ENCODE data around the gene ATP8B3. TPM values are rescaled to one million over a fixed set of nuclear protein-coding genes. Genes with fewer than 3 reads are reported as not detected.

The ATP8B3 gene
- total and polyA plus RNA-seq, 2 donors: 1.3 to 3.6 TPM

DNA sequence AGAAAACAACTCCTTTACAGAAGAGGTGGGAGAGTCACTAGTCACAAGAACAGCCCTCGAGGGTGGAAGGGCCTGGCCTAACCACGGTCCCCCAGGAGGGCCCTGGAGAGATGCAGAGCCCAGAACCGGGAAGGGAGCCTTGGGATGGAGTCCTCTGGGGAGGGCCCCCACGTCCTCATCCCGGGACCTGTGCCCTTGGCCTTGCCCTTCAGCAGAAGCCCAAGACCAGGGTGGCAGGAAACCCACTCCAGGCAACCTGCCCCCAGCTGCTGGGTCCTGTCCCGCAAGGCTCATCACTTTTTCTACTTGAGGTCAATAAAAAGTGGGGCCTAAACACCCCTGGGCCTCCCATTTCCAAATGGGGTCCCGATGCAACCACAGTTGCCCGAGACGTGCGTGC lies 2.3 kb upstream of the ATP8B3 start:
- H3K27me3 ChIP-seq (ENCODE audit: control insufficient read depth in 2 of 2, insufficient read depth in 1 of 2, low read length in 1 of 2): peaks cover 0 to 2% of the 10 kb centered on the region in 2 donors
- WGBS: 93% methylated on average over 10 of the region's 10 CpGs
- DNase-seq (ENCODE audit: low read depth in 6 of 9, low spot score in 9 of 9): no peak
- H3K9me3 ChIP-seq (ENCODE audit: control insufficient read depth in 2 of 2, insufficient read depth in 1 of 2, low read length in 1 of 2): peaks cover 0 to 2% of the 10 kb centered on the region in 2 donors
- H3K4me3 ChIP-seq (ENCODE audit: low read length in 2 of 2): no peak overlapping the region
- H3K4me1 ChIP-seq (ENCODE audit: control insufficient read depth in 2 of 2, insufficient read depth in 2 of 2, low read length in 2 of 2): peaks cover 5 to 17% of the 10 kb centered on the region in 2 donors
- no peak overlapping the region for H3K27ac ChIP-seq (ENCODE audit: low read depth in 1 of 2, low read length in 1 of 2)
- peaks cover 42 to 47% of the 10 kb centered on the region in 2 donors for H3K36me3 ChIP-seq (ENCODE audit: control insufficient read depth in 2 of 2, insufficient read depth in 2 of 2, low read length in 1 of 2)

DNA sequence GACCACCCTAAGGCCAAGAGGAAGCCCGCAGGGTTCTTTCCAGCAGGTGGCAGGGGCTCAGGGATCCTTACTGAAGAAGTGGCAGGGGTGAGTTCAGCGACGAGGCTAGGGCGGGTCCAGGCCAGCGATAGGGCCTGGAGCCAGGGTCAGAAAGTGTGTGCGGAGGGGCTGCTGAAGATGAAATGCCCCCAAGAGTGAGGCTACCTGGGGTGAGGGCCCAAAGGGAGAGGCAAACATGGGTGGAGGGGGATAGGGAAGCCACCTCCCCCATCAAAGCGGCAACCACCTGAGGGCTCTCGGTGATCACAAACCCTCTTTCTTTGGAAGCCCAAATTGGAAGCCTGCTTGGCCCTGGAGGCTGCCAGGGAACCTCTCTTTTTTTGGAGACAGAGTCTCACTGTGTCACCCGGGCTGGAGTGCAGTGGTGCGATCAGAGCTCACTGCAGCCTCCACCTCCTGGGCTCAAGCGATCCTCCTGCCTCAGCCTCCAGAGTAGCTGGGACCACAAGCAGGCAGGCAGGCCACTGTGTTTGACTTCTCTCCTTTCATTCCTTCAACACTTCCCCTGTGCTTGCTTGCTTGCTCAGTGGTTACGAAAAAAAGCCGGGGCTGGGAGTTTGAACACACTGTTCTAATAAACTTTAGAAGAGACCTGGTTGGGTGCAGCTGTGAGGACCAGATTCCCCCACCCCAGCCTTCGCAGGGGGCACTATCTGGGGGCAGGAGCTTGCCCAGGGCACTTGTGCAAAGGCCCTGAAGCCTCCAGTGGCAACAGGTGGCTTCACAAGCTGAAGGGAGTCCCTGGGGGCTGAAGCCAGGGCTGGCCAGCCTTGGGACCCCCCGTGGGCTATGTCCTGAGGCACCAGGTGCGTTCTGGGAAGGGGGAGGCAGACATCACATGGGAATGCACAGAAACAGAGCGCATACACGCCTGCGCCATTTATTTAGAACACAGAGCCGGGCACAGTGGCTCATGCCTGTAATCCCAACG lies 1.4 kb upstream of the ATP8B3 start:
- H3K36me3 ChIP-seq (ENCODE audit: control insufficient read depth in 2 of 2, insufficient read depth in 2 of 2, low read length in 1 of 2): peaks cover 34 to 38% of the 10 kb centered on the region in 2 donors
- H3K27me3 ChIP-seq (ENCODE audit: control insufficient read depth in 2 of 2, insufficient read depth in 1 of 2, low read length in 1 of 2): peaks cover 0 to 2% of the 10 kb centered on the region in 2 donors
- peak overlapping the region; percentile 61 to 66 for H3K4me3 ChIP-seq (ENCODE audit: low read length in 2 of 2)

DNA sequence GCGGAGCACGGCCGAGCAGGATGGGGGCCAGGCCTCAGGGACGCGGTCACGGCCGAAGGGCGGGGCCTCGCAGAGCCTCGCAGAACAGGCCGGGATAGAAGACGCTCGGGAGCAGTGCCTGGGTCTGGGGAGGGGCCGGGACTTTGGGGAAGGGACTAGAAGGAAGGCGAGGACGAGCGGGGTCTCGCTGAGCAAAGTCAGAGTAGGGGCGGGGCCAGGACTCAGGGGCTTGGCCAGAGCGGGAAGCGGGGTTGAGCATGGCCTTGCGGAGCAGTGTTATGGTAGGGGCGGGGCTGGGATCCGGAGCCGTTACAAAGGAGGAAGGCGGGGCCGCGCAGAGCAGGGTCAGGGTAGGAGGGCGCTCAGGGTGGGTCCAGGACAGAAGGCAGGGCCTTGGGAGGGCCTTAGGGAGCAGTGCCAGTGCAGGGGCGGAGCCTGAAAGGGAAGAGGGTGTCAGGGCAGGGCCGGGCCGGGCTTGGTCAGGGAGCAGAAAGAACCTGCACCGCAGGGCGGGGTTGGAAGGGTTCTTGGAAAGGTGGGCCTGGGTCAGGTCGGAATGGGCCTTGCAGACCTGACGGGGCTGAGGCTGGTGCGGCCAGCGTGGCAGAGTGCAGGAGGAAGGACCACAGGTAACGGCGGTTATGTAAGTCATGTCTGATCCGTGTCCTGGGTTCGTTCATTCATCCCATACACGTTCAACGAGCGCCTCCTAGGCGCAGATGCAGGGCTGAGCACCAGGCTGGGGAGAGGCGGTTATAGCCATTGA lies 533 bp upstream of the ATP8B3 start:
- H3K27me3 ChIP-seq (ENCODE audit: control insufficient read depth in 2 of 2, insufficient read depth in 1 of 2, low read length in 1 of 2): peaks cover 0 to 4% of the 10 kb centered on the region in 2 donors
- H3K9me3 ChIP-seq (ENCODE audit: control insufficient read depth in 2 of 2, insufficient read depth in 1 of 2, low read length in 1 of 2): peaks cover 0 to 2% of the 10 kb centered on the region in 2 donors
- peaks cover 25 to 29% of the 10 kb centered on the region in 2 donors for H3K36me3 ChIP-seq (ENCODE audit: control insufficient read depth in 2 of 2, insufficient read depth in 2 of 2, low read length in 1 of 2)
- peak overlapping the region; percentile 61 to 66 for H3K4me3 ChIP-seq (ENCODE audit: low read length in 2 of 2)
- peak overlapping the region; percentile 39 to 61 for H3K27ac ChIP-seq (ENCODE audit: low read depth in 1 of 2, low read length in 1 of 2)
- peaks cover 5 to 17% of the 10 kb centered on the region in 2 donors for H3K4me1 ChIP-seq (ENCODE audit: control insufficient read depth in 2 of 2, insufficient read depth in 2 of 2, low read length in 2 of 2)
- peak; percentile 63 to 93 (median 83) for DNase-seq (ENCODE audit: low read depth in 6 of 9, low spot score in 9 of 9)
- under 1% methylated on average over 47 of the region's 47 CpGs for WGBS

More for the DNA sequence above, 1.4 kb upstream of the ATP8B3 start:
- peak overlapping the region in 1 of 2 donors; percentile 38 for H3K27ac ChIP-seq (ENCODE audit: low read depth in 1 of 2, low read length in 1 of 2)
- WGBS: 70% methylated on average over 21 of the region's 21 CpGs
- H3K4me1 ChIP-seq (ENCODE audit: control insufficient read depth in 2 of 2, insufficient read depth in 2 of 2, low read length in 2 of 2): peaks cover 5 to 17% of the 10 kb centered on the region in 2 donors
- no peak for DNase-seq (ENCODE audit: low read depth in 6 of 9, low spot score in 9 of 9)
- peaks cover 0 to 2% of the 10 kb centered on the region in 2 donors for H3K9me3 ChIP-seq (ENCODE audit: control insufficient read depth in 2 of 2, insufficient read depth in 1 of 2, low read length in 1 of 2)

DNA sequence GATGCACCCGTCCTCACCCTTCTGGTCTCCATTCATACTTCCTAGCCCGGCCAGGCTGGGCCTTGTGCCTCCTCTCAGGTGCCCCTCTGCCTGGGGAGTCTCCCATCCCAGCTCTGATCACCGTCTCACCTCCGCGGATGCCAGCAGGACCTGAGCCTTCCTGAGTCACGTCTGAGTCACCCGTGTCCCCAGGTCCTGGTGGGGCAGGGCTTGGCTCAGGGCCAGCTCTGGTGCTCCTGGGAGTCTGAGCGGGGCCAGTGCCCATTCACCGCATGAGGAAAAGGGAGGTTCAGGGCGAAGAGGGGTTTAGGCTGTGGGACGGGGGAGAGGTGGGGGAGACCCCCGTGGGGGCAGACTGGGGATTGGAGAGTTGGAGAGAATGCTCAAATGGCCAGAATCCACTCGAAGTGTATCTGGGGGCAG lies 593 bp downstream of the ATP8B3 start:
- Histone ChIP-seq H3K4me1 (ENCODE audit: control insufficient read depth in 2 of 2, insufficient read depth in 2 of 2, low read length in 2 of 2) (peaks cover 5 to 17% of the 10 kb centered on the region in 2 donors), H3K4me3 (ENCODE audit: low read length in 2 of 2) (peak overlapping the region; percentile 61 to 66), H3K27me3 (ENCODE audit: control insufficient read depth in 2 of 2, insufficient read depth in 1 of 2, low read length in 1 of 2) (peaks cover 0 to 4% of the 10 kb centered on the region in 2 donors), H3K36me3 (ENCODE audit: control insufficient read depth in 2 of 2, insufficient read depth in 2 of 2, low read length in 1 of 2) (peaks cover 15 to 18% of the 10 kb centered on the region in 2 donors), H3K27ac (ENCODE audit: low read depth in 1 of 2, low read length in 1 of 2) (no peak overlapping the region), H3K9me3 (ENCODE audit: control insufficient read depth in 2 of 2, insufficient read depth in 1 of 2, low read length in 1 of 2) (no peaks in the 10 kb centered on the region)
- DNase-seq (ENCODE audit: low read depth in 6 of 9, low spot score in 9 of 9): peak in 1 of 9 donors; percentile 8
- 53% methylated on average over 13 of the region's 13 CpGs for WGBS

DNA sequence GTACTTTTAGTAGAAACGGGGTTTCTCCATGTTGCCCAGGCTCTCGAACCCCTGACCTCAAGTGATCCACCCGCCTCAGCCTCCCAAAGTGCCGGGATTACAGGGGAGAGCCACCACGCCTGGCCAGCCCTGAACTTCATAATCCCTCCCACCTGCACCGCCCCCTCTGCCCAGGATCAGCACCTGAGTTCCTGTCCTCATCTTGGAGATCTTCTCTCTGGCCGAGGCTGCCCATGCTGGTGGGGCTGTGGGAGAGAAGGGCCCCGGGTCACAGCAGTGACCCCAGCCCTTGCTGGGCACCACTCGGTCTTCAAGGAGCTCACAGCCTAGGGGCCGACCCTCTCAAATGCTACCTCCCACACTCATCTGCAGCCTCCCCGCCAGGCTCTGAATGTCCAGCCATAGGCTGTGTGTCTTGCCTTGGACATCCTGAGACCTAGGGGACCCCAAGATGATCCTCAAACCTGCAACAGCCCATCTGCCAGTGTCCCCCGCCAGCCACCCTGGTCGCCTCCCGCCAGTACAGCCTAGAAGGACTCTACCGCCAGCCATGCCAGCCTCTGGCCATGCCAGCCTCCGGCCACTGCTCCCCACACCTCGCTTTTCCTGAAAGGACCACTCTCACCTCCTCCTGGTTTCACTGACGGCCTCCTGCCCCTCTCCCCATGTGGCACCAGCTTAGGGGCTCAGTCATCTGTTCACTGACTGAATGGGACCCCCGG lies 1.5 kb downstream of the ATP8B3 start:
- H3K36me3 ChIP-seq (ENCODE audit: control insufficient read depth in 2 of 2, insufficient read depth in 2 of 2, low read length in 1 of 2): peaks cover 8 to 14% of the 10 kb centered on the region in 2 donors
- no peaks in the 10 kb centered on the region for H3K9me3 ChIP-seq (ENCODE audit: control insufficient read depth in 2 of 2, insufficient read depth in 1 of 2, low read length in 1 of 2)
- peaks cover 0 to 4% of the 10 kb centered on the region in 2 donors for H3K27me3 ChIP-seq (ENCODE audit: control insufficient read depth in 2 of 2, insufficient read depth in 1 of 2, low read length in 1 of 2)
- 98% methylated on average over 19 of the region's 19 CpGs for WGBS
- no peak overlapping the region for H3K27ac ChIP-seq (ENCODE audit: low read depth in 1 of 2, low read length in 1 of 2)
- no peak for DNase-seq (ENCODE audit: low read depth in 6 of 9, low spot score in 9 of 9)
- no peak overlapping the region for H3K4me3 ChIP-seq (ENCODE audit: low read length in 2 of 2)
- peaks cover 5 to 17% of the 10 kb centered on the region in 2 donors for H3K4me1 ChIP-seq (ENCODE audit: control insufficient read depth in 2 of 2, insufficient read depth in 2 of 2, low read length in 2 of 2)

DNA sequence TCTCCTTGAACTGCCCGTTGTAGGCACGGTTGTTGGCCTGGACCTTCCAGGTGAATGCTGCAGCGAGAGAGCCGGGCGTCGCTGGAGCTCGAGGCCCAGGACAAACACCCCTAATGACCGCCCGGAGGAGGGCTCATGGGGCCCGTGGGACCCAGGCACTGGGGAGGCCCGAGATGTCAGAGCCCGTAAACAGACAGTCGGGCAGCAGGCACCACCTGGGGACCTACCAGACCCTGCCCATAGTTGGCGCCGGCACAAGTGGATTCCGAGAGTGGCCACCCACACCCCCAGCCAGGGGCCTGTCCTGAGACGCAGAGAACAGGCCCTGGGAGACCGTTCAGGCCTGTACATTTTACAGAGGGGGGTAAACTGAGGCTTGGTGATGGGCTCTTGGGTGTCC lies 2.4 kb downstream of the ATP8B3 start:
- WGBS: 95% methylated on average over 18 of the region's 18 CpGs
- Histone ChIP-seq H3K4me1 (ENCODE audit: control insufficient read depth in 2 of 2, insufficient read depth in 2 of 2, low read length in 2 of 2) (peaks cover 5 to 17% of the 10 kb centered on the region in 2 donors), H3K36me3 (ENCODE audit: control insufficient read depth in 2 of 2, insufficient read depth in 2 of 2, low read length in 1 of 2) (peaks cover 1 to 8% of the 10 kb centered on the region in 2 donors), H3K9me3 (ENCODE audit: control insufficient read depth in 2 of 2, insufficient read depth in 1 of 2, low read length in 1 of 2) (no peaks in the 10 kb centered on the region), H3K27ac (ENCODE audit: low read depth in 1 of 2, low read length in 1 of 2) (no peak overlapping the region), H3K4me3 (ENCODE audit: low read length in 2 of 2) (no peak overlapping the region), H3K27me3 (ENCODE audit: control insufficient read depth in 2 of 2, insufficient read depth in 1 of 2, low read length in 1 of 2) (peaks cover 0 to 4% of the 10 kb centered on the region in 2 donors)
- no peak for DNase-seq (ENCODE audit: low read depth in 6 of 9, low spot score in 9 of 9)

DNA sequence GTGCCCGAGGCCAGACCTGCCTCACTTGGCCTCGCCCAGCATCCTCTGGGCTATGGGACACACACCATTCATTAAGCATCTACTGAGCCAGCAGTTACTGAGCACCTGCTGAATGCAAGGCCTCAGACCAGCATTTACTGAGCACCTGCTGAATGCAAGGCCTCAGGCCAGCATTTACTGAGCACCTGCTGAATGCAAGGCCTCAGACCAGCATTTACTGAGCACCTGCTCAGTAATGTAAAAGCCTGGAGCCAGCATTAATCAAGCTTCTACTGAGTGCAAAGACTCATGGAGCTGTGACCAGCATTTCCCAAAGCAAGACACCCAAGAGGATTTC lies 3.7 kb downstream of the ATP8B3 start:
- DNase-seq (ENCODE audit: low read depth in 6 of 9, low spot score in 9 of 9): no peak
- H3K9me3 ChIP-seq (ENCODE audit: control insufficient read depth in 2 of 2, insufficient read depth in 1 of 2, low read length in 1 of 2): no peaks in the 10 kb centered on the region
- H3K36me3 ChIP-seq (ENCODE audit: control insufficient read depth in 2 of 2, insufficient read depth in 2 of 2, low read length in 1 of 2): peaks cover 0 to 9% of the 10 kb centered on the region in 2 donors
- H3K4me3 ChIP-seq (ENCODE audit: low read length in 2 of 2): no peak overlapping the region
- WGBS: 97% methylated on average over 2 of the region's 2 CpGs
- H3K4me1 ChIP-seq (ENCODE audit: control insufficient read depth in 2 of 2, insufficient read depth in 2 of 2, low read length in 2 of 2): peaks cover 4 to 15% of the 10 kb centered on the region in 2 donors
- H3K27ac ChIP-seq (ENCODE audit: low read depth in 1 of 2, low read length in 1 of 2): no peak overlapping the region
- peaks cover 0 to 4% of the 10 kb centered on the region in 2 donors for H3K27me3 ChIP-seq (ENCODE audit: control insufficient read depth in 2 of 2, insufficient read depth in 1 of 2, low read length in 1 of 2)

DNA sequence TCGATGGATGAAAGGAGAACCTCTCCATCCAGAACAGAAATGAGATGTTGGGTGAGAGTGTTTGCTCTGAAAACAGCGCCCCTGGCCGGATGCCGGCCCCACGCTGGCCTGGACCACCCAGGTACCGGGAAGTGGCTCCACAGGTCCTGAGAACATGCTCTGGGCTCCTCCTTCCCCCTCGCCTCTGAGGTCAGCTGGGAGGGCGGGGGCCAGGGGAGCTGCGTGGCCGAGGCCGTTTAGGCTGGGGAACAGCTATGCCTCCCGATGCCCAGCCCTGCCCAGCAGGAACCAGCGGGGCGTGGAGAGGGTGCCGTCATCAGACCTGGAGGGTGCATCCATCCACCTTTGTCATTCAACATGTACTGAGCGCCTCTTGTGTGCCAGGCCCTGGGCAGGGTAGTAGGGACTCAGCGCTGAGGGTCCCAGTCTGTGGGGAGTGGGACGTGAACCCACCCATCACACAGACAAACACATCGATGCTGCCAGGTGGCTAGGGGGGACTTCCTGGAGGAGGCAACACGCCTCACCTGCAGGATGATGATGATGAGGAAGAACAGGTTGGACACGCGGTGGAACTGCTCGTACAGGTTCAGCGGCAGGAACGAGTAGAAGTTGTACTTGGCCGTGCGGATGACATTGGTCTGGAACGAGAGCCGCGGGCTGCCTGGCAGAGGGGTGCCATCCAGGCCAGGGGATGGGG lies 4.2 kb downstream of the ATP8B3 start:
- Histone ChIP-seq H3K4me3 (ENCODE audit: low read length in 2 of 2) (no peak overlapping the region), H3K27me3 (ENCODE audit: control insufficient read depth in 2 of 2, insufficient read depth in 1 of 2, low read length in 1 of 2) (peaks cover 0 to 4% of the 10 kb centered on the region in 2 donors), H3K9me3 (ENCODE audit: control insufficient read depth in 2 of 2, insufficient read depth in 1 of 2, low read length in 1 of 2) (no peaks in the 10 kb centered on the region), H3K27ac (ENCODE audit: low read depth in 1 of 2, low read length in 1 of 2) (no peak overlapping the region), H3K36me3 (ENCODE audit: control insufficient read depth in 2 of 2, insufficient read depth in 2 of 2, low read length in 1 of 2) (peaks cover 0 to 13% of the 10 kb centered on the region in 2 donors), H3K4me1 (ENCODE audit: control insufficient read depth in 2 of 2, insufficient read depth in 2 of 2, low read length in 2 of 2) (peaks cover 0 to 10% of the 10 kb centered on the region in 2 donors)
- WGBS: 92% methylated on average over 30 of the region's 30 CpGs
- DNase-seq (ENCODE audit: low read depth in 6 of 9, low spot score in 9 of 9): no peak
